ENCODE results near the gene TPCN2. TPM values are rescaled to one million over a fixed set of nuclear protein-coding genes. Genes with fewer than 3 reads are reported as not detected.

The TPCN2 gene
- total RNA-seq, 1 experiment from 2014 or later = 15.2 TPM

- Histone ChIP-seq H3K27ac (ENCODE audit: low read depth, low read length) (no peak overlapping the region), H2AFZ (ENCODE audit: low read depth, low read length, poor library complexity, severe bottlenecking) (no peak overlapping the region), H3K36me3 (ENCODE audit: control insufficient read depth in 1 of 2, insufficient read depth in 2 of 2, low read length in 2 of 2) (no peaks in the 10 kb centered on the region), H3K9me2 (ENCODE audit: insufficient read depth) (no peaks in the 10 kb centered on the region), H3K4me3 (replicated peaks in 1 of 2; ENCODE audit: low read depth in 1 of 2, low read length in 2 of 2) (no peak overlapping the region), H3K4me2 (ENCODE audit: low read length) (no peak overlapping the region), H3K27me3 (ENCODE audit: insufficient read depth, low read length) (no peaks in the 10 kb centered on the region), H3K79me2 (ENCODE audit: insufficient read depth, low read length) (no peaks in the 10 kb centered on the region), H4K20me1 (ENCODE audit: insufficient read depth) (no peaks in the 10 kb centered on the region), H3K9me3 (ENCODE audit: control insufficient read depth in 1 of 2, insufficient read depth in 1 of 2, low read depth in 1 of 2, low read length in 2 of 2) (no peaks in the 10 kb centered on the region), H3K4me1 (ENCODE audit: control insufficient read depth in 1 of 2, insufficient read depth in 2 of 2, low read length in 2 of 2) (no peaks in the 10 kb centered on the region; a peak in 1 of 4 replicates), H3K9ac (ENCODE audit: low read length) (no peak overlapping the region)
- POLR2A ChIA-PET = no interaction called here
- intact Hi-C loops (cut with micrococcal nuclease) = no loop called here
- no peak for ATAC-seq
- RAD21 ChIA-PET (ENCODE audit: low non-redundant PET in 1 of 2, low total read pairs in 2 of 2, uncharacterized antibody in 2 of 2, unreplicated experiment in 2 of 2) = no interaction called here
- TF ChIP-seq, protein P1, sequence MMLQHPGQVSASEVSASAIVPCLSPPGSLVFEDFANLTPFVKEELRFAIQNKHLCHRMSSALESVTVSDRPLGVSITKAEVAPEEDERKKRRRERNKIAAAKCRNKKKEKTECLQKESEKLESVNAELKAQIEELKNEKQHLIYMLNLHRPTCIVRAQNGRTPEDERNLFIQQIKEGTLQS (IDR thresholded peaks at IDR 0.05) = no peak
- TF ChIP-seq SP1 (IDR thresholded peaks at IDR 0.05; ENCODE audit: low read depth) (no peak), FOSL1 (IDR thresholded peaks at IDR 0.05; ENCODE audit: low read depth) (no peak), POLR2A (IDR thresholded peaks at IDR 0.05; ENCODE audit: borderline replicate concordance, extremely low read depth, insufficient read depth, insufficient read length) (no peak), SRF (IDR thresholded peaks at IDR 0.05; ENCODE audit: low read depth) (no peak), EGR1 (IDR thresholded peaks at IDR 0.05; ENCODE audit: low read depth) (no peak), JUND (IDR thresholded peaks at IDR 0.05) (no peak), RAD21 (IDR thresholded peaks at IDR 0.05; ENCODE audit: low read depth) (no peak), SIN3A (IDR thresholded peaks at IDR 0.05; ENCODE audit: low read depth) (no peak)
- TF ChIP-seq, protein P2, sequence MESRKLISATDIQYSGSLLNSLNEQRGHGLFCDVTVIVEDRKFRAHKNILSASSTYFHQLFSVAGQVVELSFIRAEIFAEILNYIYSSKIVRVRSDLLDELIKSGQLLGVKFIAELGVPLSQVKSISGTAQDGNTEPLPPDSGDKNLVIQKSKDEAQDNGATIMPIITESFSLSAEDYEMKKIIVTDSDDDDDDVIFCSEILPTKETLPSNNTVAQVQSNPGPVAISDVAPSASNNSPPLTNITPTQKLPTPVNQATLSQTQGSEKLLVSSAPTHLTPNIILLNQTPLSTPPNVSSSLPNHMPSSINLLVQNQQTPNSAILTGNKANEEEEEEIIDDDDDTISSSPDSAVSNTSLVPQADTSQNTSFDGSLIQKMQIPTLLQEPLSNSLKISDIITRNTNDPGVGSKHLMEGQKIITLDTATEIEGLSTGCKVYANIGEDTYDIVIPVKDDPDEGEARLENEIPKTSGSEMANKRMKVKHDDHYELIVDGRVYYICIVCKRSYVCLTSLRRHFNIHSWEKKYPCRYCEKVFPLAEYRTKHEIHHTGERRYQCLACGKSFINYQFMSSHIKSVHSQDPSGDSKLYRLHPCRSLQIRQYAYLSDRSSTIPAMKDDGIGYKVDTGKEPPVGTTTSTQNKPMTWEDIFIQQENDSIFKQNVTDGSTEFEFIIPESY (IDR thresholded peaks at IDR 0.05; ENCODE audit: extremely low read depth, insufficient replicate concordance, low read length) = no peak
- TF ChIP-seq, protein P3, sequence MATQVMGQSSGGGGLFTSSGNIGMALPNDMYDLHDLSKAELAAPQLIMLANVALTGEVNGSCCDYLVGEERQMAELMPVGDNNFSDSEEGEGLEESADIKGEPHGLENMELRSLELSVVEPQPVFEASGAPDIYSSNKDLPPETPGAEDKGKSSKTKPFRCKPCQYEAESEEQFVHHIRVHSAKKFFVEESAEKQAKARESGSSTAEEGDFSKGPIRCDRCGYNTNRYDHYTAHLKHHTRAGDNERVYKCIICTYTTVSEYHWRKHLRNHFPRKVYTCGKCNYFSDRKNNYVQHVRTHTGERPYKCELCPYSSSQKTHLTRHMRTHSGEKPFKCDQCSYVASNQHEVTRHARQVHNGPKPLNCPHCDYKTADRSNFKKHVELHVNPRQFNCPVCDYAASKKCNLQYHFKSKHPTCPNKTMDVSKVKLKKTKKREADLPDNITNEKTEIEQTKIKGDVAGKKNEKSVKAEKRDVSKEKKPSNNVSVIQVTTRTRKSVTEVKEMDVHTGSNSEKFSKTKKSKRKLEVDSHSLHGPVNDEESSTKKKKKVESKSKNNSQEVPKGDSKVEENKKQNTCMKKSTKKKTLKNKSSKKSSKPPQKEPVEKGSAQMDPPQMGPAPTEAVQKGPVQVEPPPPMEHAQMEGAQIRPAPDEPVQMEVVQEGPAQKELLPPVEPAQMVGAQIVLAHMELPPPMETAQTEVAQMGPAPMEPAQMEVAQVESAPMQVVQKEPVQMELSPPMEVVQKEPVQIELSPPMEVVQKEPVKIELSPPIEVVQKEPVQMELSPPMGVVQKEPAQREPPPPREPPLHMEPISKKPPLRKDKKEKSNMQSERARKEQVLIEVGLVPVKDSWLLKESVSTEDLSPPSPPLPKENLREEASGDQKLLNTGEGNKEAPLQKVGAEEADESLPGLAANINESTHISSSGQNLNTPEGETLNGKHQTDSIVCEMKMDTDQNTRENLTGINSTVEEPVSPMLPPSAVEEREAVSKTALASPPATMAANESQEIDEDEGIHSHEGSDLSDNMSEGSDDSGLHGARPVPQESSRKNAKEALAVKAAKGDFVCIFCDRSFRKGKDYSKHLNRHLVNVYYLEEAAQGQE (IDR thresholded peaks at IDR 0.05; ENCODE audit: low read depth) = no peak
- TF ChIP-seq, protein P4, sequence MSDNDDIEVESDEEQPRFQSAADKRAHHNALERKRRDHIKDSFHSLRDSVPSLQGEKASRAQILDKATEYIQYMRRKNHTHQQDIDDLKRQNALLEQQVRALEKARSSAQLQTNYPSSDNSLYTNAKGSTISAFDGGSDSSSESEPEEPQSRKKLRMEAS (IDR thresholded peaks at IDR 0.05) = no peak
- no peak for DNase-seq (ENCODE audit: low read depth, low spot score)
- CTCF ChIA-PET = no interaction called here
- no TSS peak for BruUV-seq (replicated peaks)
These were observed 30.8 kb upstream of the TPCN2 start for GRCh38 chr11:69017951-69018350.
